Upper lobe of left lung (tissue), 6 donors: ENCODE measurements around the gene SPATA7. TPM values are rescaled to one million over a fixed set of nuclear protein-coding genes. Genes with fewer than 3 reads are reported as not detected.
A peak's percentile ranks its signal among the peaks of the same experiment; 100 is the strongest.

ENCODE experiments used
- ATAC-seq, 2 donors: fragments of 200-7000 bp; cut with Tn5 transposase; one replicate each; pipeline ENCODE4 v1.9.1; 2022; ENCODE audit warnings: mild to moderate bottlenecking in 2 of 2, moderate library complexity in 2 of 2; ENCODE audit not compliant: low FRiP score in 2 of 2
- DNase-seq, 2 donors: peaks; one replicate each; pipeline ENCODE4 v3.0.0-alpha.2; 2019 to 2020
- H3K27ac ChIP-seq, 4 donors: fragments of 200-600 bp; sonication (generic); one replicate each; pipeline ENCODE4 v1.5.1; 2016 to 2019
- H3K27me3 ChIP-seq, 4 donors: fragments of 200-600 bp; sonication (generic); one replicate each; pipeline ENCODE4 v1.5.1; 2017 to 2019
- H3K36me3 ChIP-seq, 4 donors: fragments of 200-600 bp; sonication (generic); one replicate each; pipeline ENCODE4 v1.5.1; 2016 to 2019
- H3K4me1 ChIP-seq, 4 donors: fragments of 200-600 bp; sonication (generic); one replicate each; pipeline ENCODE4 v1.5.1; 2018 to 2019
- H3K4me3 ChIP-seq, 4 donors: fragments of 200-600 bp; sonication (generic); one replicate each; pipeline ENCODE4 v1.5.1; 2017 to 2019; ENCODE audit warnings: mild to moderate bottlenecking in 2 of 4, moderate library complexity in 1 of 4
- H3K9me3 ChIP-seq, 4 donors: fragments of 200-600 bp; sonication (generic); one replicate each; pipeline ENCODE4 v1.5.1; 2018 to 2019
- CTCF ChIP-seq, 6 experiments: fragments of 450-650 bp in 4 of 6; fragments of 200-600 bp in 2 of 6; sonication (generic) in 2 of 6; IDR thresholded peaks; one replicate each; pipeline ENCODE4 v1.5.1; 2016 to 2019; ENCODE audit warnings: antibody characterized with exemption in 6 of 6
- EP300 ChIP-seq, 4 donors: sonication (generic); formaldehyde crosslinking; IDR thresholded peaks; one replicate each; pipeline ENCODE4 v1.5.1; 2017; ENCODE audit warnings: antibody characterized with exemption in 4 of 4, control low read depth in 2 of 4
- POLR2A ChIP-seq, 4 donors: fragments of 450-650 bp; IDR thresholded peaks; one replicate each; pipeline ENCODE4 v1.5.1; 2016 to 2017; ENCODE audit warnings: antibody characterized with exemption in 4 of 4, mild to moderate bottlenecking in 2 of 4
- POLR2AphosphoS5 ChIP-seq, 2 donors: sonication (generic); formaldehyde crosslinking; IDR thresholded peaks; one replicate each; pipeline ENCODE4 v1.5.1; 2017; ENCODE audit warnings: antibody characterized with exemption in 2 of 2
- WGBS, 2 donors: methylation state at CpG; one replicate each; pipeline ENCODE4 v1.1.5; 2017 to 2018; 5-methylcytosine and 5-hydroxymethylcytosine counted together
- total RNA-seq, 6 donors: library from RNA; depleted of rRNA in 4 of 6; stranded (reverse); fragments of >200 nt in 4 of 6; gene quantifications; one replicate each; pipeline versions ENCODE4 v1.1.0 to v1.2.1, GENCODE V29; 2016 to 2021
- donor health status: DM: no; HTN: no; CAD: no; lungs with moderate emphysema.
- donor health status: DM: no; HTN: yes; CAD: no; lungs with severe emphysema.

Gene SPATA7
- total RNA-seq, 6 donors from 2014 or later, result 6.2 to 27.2 (median 11.0) TPM

GRCh38 chr14:88477513-88478250 lies 92.2 kb downstream of the SPATA7 start:
- Histone ChIP-seq H3K9me3 (no peaks in the 10 kb centered on the region), H3K4me3 (no peak overlapping the region), H3K36me3 (peaks cover 7 to 65% (median 19%) of the 10 kb centered on the region in 4 donors), H3K27me3 (no peaks in the 10 kb centered on the region), H3K4me1 (peaks cover 0 to 15% (median 10%) of the 10 kb centered on the region in 4 donors), H3K27ac (no peak overlapping the region)
- DNase-seq (no peak), ATAC-seq (no peak)
- TF ChIP-seq CTCF (IDR thresholded peaks at IDR 0.05), result no peak
- no peak for TF ChIP-seq EP300 (IDR thresholded peaks at IDR 0.05)
- no peak for TF ChIP-seq POLR2A (IDR thresholded peaks at IDR 0.05)
- no peak for TF ChIP-seq POLR2AphosphoS5 (IDR thresholded peaks at IDR 0.05)
- 84 to 87% methylated on average over 6 of the region's 6 CpGs for WGBS, 2 donors

DNA sequence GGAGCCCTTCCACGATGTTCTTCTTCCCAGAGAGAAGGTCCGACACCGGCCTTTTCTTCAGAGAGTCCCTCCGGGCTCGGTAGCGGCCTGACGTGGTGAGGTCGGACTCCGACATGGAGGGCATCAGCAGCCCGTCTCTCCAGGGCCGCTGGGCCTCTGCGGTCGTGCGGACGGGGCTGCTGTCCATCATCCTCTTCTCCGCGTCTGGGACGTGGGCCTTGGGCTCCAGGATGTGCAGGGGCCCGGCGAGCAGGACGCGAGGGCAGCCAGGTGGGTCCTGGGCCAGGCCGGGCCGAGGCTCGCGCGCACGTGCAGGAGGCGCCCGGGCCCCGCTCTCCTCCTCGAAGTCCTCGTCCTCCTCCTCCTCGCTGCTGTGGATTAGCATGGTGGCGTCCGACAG lies 93.5 kb downstream of the SPATA7 start:
- TF ChIP-seq POLR2AphosphoS5 (IDR thresholded peaks at IDR 0.05) (no peak), CTCF (IDR thresholded peaks at IDR 0.05) (no peak), EP300 (IDR thresholded peaks at IDR 0.05) (no peak), POLR2A (IDR thresholded peaks at IDR 0.05) (no peak)
- Histone ChIP-seq H3K9me3 (no peaks in the 10 kb centered on the region), H3K27ac (no peak overlapping the region), H3K36me3 (peaks cover 7 to 63% (median 19%) of the 10 kb centered on the region in 4 donors), H3K4me1 (peaks cover 0 to 13% (median 10%) of the 10 kb centered on the region in 4 donors), H3K4me3 (no peak overlapping the region), H3K27me3 (no peaks in the 10 kb centered on the region)
- ATAC-seq, result no peak
- WGBS, 2 donors, result 94 to 97% methylated on average over 17 to 36 of the region's 36 CpGs
- peak in 1 of 2 donors; percentile 78 for DNase-seq

DNA sequence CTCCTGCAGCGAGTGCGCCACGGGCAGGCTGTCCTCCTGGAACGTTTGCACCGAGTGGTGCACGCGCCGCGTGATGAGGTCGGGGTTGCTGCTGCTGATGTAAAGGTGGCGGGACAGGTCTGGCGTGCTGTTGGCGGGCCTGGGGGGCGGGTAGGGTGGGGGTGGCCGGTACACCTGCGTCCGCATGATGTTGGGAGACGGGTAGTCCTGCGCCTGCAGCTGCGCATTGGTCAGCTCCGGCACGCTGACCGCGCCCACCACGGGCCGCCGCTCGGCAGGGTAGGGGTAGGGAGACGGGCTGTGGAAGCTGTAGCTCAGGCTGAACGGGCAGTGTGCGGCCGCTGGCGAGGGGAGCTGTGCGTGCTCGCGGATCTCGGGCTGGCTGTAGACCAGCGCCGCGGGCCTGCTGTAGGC lies 94.1 kb downstream of the SPATA7 start:
- H3K27ac ChIP-seq, result no peak overlapping the region
- H3K4me1 ChIP-seq, result peaks cover 0 to 13% (median 10%) of the 10 kb centered on the region in 4 donors
- peaks cover 10 to 64% (median 21%) of the 10 kb centered on the region in 4 donors for H3K36me3 ChIP-seq
- TF ChIP-seq CTCF (IDR thresholded peaks at IDR 0.05), result no peak
- TF ChIP-seq EP300 (IDR thresholded peaks at IDR 0.05), result no peak
- TF ChIP-seq POLR2A (IDR thresholded peaks at IDR 0.05), result no peak
- TF ChIP-seq POLR2AphosphoS5 (IDR thresholded peaks at IDR 0.05), result no peak
- no peaks in the 10 kb centered on the region for H3K9me3 ChIP-seq
- no peak overlapping the region for H3K4me3 ChIP-seq
- H3K27me3 ChIP-seq, result no peaks in the 10 kb centered on the region
- DNase-seq (peak in 1 of 2 donors; percentile 81), ATAC-seq (no peak)
- 95 to 96% methylated on average over 24 to 40 of the region's 40 CpGs for WGBS, 2 donors

GRCh38 chr14:88481059-88481458 lies 95.6 kb downstream of the SPATA7 start:
- Histone ChIP-seq H3K4me3 (no peak overlapping the region), H3K36me3 (peaks cover 13 to 62% (median 24%) of the 10 kb centered on the region in 4 donors), H3K27ac (peak overlapping the region in 2 of 4 donors; percentile 4 to 30), H3K4me1 (peaks cover 0 to 13% (median 10%) of the 10 kb centered on the region in 4 donors), H3K27me3 (no peaks in the 10 kb centered on the region), H3K9me3 (no peaks in the 10 kb centered on the region)
- ATAC-seq (peak in 1 of 2 donors; percentile 61), DNase-seq (no peak)
- no peak for TF ChIP-seq CTCF (IDR thresholded peaks at IDR 0.05)
- TF ChIP-seq EP300 (IDR thresholded peaks at IDR 0.05), result no peak
- no peak for TF ChIP-seq POLR2AphosphoS5 (IDR thresholded peaks at IDR 0.05)
- TF ChIP-seq POLR2A (IDR thresholded peaks at IDR 0.05), result no peak
- WGBS, 2 donors, result 78 to 80% methylated on average over 2 of the region's 2 CpGs
